ENCODE results near the gene ERN1. TPM values are rescaled to one million over a fixed set of nuclear protein-coding genes. Genes with fewer than 3 reads are reported as not detected.

The ERN1 gene
- polyA plus RNA-seq, 3 donors: 7.8 to 8.9 (median 8.4) TPM

DNA sequence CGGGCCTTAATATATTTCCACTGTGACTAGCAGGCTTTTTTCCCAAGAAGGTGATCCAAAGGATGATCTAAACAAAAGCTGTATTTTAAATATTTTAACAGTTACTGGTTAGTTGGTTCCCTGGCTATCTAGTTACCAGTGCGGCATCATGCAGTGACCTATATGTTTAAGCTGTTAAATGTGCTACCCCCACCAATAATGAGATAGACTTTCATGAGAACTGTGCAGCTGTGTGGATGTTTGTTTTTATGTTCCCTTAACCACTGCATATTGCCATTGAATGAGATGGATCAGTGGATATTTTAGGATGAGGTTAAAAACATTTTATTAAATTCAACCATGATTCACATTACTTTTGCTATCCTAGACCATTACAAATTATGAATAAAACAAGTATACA lies 16.9 kb downstream of the ERN1 start:
- no peak for DNase-seq (ENCODE audit: low read depth in 3 of 3, low spot score in 2 of 3)

GRCh38 chr17:64111831-64112230 lies 18.1 kb downstream of the ERN1 start:
- DNase-seq (ENCODE audit: low read depth in 3 of 3, low spot score in 2 of 3): no peak

DNA sequence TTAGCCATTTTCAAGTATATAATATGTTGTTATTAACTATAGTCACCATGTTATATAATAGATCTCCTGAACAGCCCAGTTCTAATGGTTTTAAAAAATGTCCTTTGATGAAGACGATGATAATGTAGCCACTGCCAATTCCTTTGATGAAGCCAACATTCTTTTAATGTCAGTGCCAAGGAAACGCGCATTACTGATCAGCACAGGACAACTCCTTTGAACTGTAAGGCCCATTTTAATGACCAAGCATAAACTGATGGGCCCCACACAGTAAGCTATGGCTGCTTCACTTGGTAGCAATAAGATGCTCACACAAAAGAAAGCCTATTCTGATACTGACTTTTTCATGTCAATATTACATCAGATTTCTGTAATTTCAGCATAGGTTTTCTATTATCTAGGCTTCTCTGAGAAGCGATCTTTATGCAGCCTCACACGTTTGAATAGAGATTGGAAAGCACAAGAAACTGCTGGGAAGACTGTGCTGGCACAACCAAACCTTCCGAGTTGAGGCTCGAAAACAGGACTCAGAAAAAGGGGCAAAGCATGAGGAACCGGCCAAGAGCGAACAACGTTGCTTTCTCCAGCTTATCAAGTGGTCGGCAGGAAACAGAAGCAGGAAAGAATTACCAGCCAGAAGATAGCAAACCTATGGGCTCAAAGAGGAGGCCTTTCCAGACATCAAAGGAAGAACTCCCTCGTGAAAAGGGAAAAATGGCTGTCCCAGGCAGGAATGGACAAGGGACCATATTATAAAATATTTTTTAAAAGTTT lies 19.4 kb downstream of the ERN1 start:
- DNase-seq (ENCODE audit: low read depth in 3 of 3, low spot score in 2 of 3): no peak

GRCh38 chr17:64109400-64109799 lies 20.5 kb downstream of the ERN1 start:
- DNase-seq (ENCODE audit: low read depth in 3 of 3, low spot score in 2 of 3): no peak

DNA sequence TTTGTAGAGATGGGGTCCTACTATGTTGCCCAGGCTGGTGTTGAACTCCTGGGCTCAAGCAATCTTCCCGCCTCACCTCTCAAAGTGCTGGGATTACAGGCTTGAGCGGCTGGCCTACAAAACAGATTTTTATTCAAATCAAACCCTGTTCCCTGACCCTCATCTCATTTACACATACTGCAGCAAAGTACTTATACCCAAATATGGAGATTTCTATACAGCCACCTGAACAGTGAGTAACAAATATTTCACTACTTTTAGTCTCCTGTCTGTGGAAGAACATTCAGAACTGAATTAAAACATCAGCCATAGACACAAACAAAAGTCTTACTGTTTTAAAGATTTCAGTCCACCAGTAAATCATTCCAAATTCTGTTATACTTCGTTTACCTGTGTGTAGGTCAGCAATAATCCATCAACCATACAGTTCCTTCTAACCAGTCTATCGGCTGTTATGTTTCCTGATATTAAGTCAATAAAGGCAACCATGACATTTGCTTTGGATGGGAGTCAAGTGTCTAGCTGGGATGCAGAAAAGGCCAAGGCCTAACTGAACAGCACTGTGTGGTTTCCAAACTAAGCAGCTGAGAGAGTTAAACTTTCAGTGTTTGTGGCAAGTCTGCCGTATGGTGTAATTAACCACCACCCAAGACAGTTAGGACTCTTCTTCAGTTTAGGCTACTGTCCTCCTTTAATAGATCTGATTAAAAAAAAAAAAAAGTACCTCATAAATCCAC lies 22.3 kb downstream of the ERN1 start:
- no peak for DNase-seq (ENCODE audit: low read depth in 3 of 3, low spot score in 2 of 3)

DNA sequence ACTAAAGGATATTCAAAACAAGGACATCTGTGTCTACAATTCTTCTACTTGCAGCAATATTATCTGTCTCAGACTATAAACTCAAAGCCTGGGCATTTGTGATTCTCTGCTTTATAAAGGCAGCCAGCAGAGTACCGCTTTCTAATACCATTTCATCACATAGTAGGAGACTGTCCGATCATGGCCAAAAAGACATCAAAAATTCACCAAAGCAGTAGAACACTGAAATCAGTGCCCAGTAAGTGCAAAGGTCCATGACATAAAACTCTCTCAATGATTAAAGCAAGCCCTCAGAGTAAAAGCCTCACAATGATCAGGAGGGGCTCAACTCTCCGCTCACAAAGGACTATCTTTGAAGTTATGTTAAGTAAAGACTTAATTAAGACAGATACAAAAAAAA lies 23.0 kb downstream of the ERN1 start:
- no peak for DNase-seq (ENCODE audit: low read depth in 3 of 3, low spot score in 2 of 3)

GRCh38 chr17:64103391-64104364 lies 26.3 kb downstream of the ERN1 start:
- no peak for DNase-seq (ENCODE audit: low read depth in 3 of 3, low spot score in 2 of 3)

GRCh38 chr17:64102627-64103390 lies 27.1 kb downstream of the ERN1 start:
- no peak for DNase-seq (ENCODE audit: low read depth in 3 of 3, low spot score in 2 of 3)

DNA sequence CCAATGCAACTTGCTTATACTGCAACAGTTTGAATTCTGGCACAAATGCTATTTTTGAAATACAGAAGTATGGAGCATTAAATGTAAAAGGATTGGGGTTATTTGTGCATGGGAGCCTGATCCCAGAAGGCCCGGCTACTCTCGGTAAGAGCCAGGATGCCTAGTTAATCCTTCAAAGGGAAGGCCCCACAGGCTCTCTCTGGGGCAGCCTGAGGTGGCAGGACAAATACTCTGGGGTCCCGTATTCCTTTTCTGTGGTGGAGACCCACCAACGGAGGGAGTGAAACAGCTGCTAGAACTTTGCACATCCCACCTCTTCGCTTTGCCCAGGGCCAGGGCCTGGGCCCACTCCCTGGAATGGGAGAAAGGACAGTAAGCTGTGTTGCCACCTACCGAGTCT lies 30.4 kb downstream of the ERN1 start:
- DNase-seq (ENCODE audit: low read depth in 3 of 3, low spot score in 2 of 3): no peak

DNA sequence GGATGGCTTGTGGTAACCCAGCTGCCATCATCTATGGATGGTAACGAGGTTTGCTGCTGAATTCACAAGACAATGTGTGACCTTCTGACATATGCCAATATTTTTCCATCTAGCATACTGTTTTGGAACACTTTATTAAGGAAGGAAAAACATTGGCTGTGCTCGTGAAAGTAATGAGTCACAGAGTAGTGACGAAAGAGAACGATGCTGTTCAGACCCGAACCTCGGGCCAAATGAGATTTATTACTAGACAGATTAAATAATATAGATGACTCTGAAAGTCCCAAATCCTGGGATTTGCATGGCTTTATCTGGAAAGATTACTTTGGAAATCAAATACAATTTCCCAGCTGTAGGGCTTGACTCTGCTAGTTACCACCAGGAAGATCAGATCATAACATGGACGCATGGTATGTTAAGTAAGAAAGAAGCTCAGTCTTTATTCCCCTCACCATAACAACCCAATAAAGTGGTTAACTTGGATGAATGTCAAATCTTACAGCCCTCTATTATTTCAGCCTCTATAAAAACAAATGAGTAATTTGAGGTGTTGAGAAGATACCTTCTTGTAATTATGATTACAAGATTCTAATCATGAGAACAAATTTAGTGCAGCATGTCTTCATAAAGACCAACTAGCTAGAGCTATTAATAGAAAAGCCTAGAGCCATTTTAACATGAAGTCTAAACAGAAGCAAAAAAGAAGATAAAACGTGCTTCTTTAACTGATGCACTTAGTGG lies 32.6 kb downstream of the ERN1 start:
- no peak for DNase-seq (ENCODE audit: low read depth in 3 of 3, low spot score in 2 of 3)

DNA sequence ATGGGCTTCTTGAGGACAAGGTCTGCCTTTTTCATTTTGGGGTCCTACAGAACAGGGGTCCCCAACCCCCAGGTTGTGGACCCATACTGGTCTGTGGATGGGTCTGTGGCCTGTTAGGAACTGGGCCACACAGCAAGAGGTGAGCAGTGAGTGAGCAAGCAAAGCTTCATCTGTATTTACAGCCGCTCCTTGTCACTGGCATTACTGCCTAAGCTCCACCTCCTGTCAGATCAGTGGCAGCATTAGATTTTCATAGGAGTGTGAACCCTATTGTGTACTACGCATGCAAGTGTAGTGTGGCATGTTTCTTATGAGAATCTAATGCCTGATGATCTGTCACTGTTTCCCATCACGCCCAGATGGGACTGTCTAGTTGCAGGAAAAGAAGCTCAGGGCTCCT lies 33.9 kb downstream of the ERN1 start:
- DNase-seq (ENCODE audit: low read depth in 3 of 3, low spot score in 2 of 3): no peak

GRCh38 chr17:64095144-64095882 lies 34.6 kb downstream of the ERN1 start:
- no peak for DNase-seq (ENCODE audit: low read depth in 3 of 3, low spot score in 2 of 3)

GRCh38 chr17:64094412-64094811 lies 35.5 kb downstream of the ERN1 start:
- no peak for DNase-seq (ENCODE audit: low read depth in 3 of 3, low spot score in 2 of 3)

- DNase-seq (ENCODE audit: low read depth in 3 of 3, low spot score in 2 of 3): no peak
Measured at GRCh38 chr17:64092952-64093451, 36.9 kb downstream of the ERN1 start.

DNA sequence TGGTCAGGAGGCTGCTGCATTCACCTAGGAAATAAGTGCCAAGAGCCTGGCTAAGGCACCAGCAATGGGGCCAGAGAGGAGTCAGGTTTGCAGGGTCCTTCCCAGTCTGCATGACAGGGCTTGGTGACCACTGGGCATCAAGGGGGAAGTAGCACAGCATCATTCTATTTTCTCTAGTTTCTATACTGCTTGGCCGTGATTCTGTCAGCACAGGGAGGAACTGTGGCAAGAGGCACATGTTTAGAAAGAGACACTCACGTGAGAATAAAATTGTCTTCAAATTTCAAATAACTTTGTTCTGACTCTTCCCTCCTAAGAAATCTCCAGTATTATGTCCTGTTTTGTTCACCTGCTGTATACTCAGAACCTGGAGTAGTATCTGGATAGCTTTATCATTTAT lies 37.8 kb downstream of the ERN1 start:
- no peak for DNase-seq (ENCODE audit: low read depth in 3 of 3, low spot score in 2 of 3)

DNA sequence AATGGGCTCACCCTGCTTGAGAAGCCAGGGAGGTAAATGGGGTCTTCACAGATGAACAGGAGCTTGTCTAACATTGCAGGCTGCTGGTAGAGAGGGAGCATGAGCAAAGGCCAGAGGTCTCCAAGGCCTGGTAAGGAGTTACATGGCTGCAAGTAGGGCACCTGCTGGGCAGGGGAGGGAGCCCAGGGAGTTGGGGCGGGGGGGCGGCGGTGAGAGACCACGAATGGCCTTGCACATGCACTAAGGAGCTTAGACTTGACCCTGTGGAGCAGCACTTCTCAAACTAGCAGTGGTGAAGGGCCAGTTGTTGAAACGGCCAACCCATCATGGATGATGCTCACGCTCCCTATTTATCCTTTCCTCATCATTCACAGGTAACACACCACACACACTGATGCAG lies 38.4 kb downstream of the ERN1 start:
- DNase-seq (ENCODE audit: low read depth in 3 of 3, low spot score in 2 of 3): no peak

- DNase-seq (ENCODE audit: low read depth in 3 of 3, low spot score in 2 of 3): no peak
Measured at GRCh38 chr17:64091116-64091515, 38.8 kb downstream of the ERN1 start.

DNA sequence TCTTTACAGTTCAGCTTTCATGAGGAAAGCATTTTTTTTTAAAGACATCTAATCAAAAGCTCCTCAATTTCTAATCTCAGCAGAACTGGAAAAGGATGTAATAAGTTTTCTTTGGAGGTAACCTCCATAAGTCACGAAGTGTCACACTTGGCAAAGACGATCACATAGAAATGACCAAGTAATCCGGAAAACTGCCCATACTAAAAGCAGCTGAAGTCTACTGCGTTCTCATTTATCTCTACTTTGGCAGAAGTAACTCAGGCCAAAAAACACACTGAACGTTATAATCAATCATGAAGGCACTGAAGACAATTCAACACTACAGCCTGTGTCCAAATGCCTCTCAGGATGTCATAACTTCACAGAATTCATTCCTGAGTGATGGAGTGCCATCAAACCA lies 39.8 kb downstream of the ERN1 start:
- no peak for DNase-seq (ENCODE audit: low read depth in 3 of 3, low spot score in 2 of 3)

Data from right renal cortex interstitium (tissue), 3 donors.